Measurements from ENCODE around the gene CLDN18.
A peak's percentile ranks its signal among the peaks of the same experiment; 100 is the strongest.

CLDN18 gene

GRCh38 chr3:138062626-138063025 lies 52.7 kb downstream of the CLDN18 start:
- no peak for DNase-seq

GRCh38 chr3:138063416-138063815 lies 53.5 kb downstream of the CLDN18 start:
- DNase-seq, result no peak

- no peak for DNase-seq
Measured at GRCh38 chr3:138065949-138066348, 56.0 kb downstream of the CLDN18 start.

GRCh38 chr3:138066383-138066782 lies 56.4 kb downstream of the CLDN18 start:
- DNase-seq, result no peak

GRCh38 chr3:138066972-138067371 lies 57.0 kb downstream of the CLDN18 start:
- no peak for DNase-seq

GRCh38 chr3:138068046-138068445 lies 58.1 kb downstream of the CLDN18 start:
- no peak for DNase-seq

GRCh38 chr3:138068579-138069174 lies 58.7 kb downstream of the CLDN18 start:
- peak; percentile 61 for DNase-seq

- DNase-seq, result no peak
Measured at GRCh38 chr3:138070006-138070405, 60.0 kb downstream of the CLDN18 start.

- DNase-seq, result no peak
Measured at GRCh38 chr3:138072796-138073195, 62.8 kb downstream of the CLDN18 start.

GRCh38 chr3:138078096-138078495 lies 68.1 kb downstream of the CLDN18 start:
- no peak for DNase-seq

- DNase-seq, result no peak
Measured at GRCh38 chr3:138078901-138079344, 69.0 kb downstream of the CLDN18 start.

- DNase-seq, result no peak
Measured at GRCh38 chr3:138079901-138080300, 69.9 kb downstream of the CLDN18 start.

GRCh38 chr3:138081371-138082084 lies 71.6 kb downstream of the CLDN18 start:
- no peak for DNase-seq

- DNase-seq, result peak; percentile 5
Measured at GRCh38 chr3:138082085-138082991, 72.4 kb downstream of the CLDN18 start.

- no peak for DNase-seq
Measured at GRCh38 chr3:138082992-138083386, 73.0 kb downstream of the CLDN18 start.
